Upper lobe of left lung (tissue), 6 donors: ENCODE results near the gene PHTF2. TPM values are rescaled to one million over a fixed set of nuclear protein-coding genes. Genes with fewer than 3 reads are reported as not detected.
"Not testable (repeated sequence)": the region's sequence is repeated elsewhere in the genome, so short reads cannot be mapped to it uniquely, and the experiment has no call there.

ENCODE experiments used
- ATAC-seq, 2 donors: fragments of 200-7000 bp; cut with Tn5 transposase; one replicate each; pipeline ENCODE4 v1.9.1; 2022; ENCODE audit warnings: mild to moderate bottlenecking in 2 of 2, moderate library complexity in 2 of 2; ENCODE audit not compliant: low FRiP score in 2 of 2
- DNase-seq, 2 donors: peaks; one replicate each; pipeline ENCODE4 v3.0.0-alpha.2; 2019 to 2020
- H3K27ac ChIP-seq, 4 donors: fragments of 200-600 bp; sonication (generic); one replicate each; pipeline ENCODE4 v1.5.1; 2016 to 2019
- H3K27me3 ChIP-seq, 4 donors: fragments of 200-600 bp; sonication (generic); one replicate each; pipeline ENCODE4 v1.5.1; 2017 to 2019
- H3K36me3 ChIP-seq, 4 donors: fragments of 200-600 bp; sonication (generic); one replicate each; pipeline ENCODE4 v1.5.1; 2016 to 2019
- H3K4me1 ChIP-seq, 4 donors: fragments of 200-600 bp; sonication (generic); one replicate each; pipeline ENCODE4 v1.5.1; 2018 to 2019
- H3K4me3 ChIP-seq, 4 donors: fragments of 200-600 bp; sonication (generic); one replicate each; pipeline ENCODE4 v1.5.1; 2017 to 2019; ENCODE audit warnings: mild to moderate bottlenecking in 2 of 4, moderate library complexity in 1 of 4
- H3K9me3 ChIP-seq, 4 donors: fragments of 200-600 bp; sonication (generic); one replicate each; pipeline ENCODE4 v1.5.1; 2018 to 2019
- CTCF ChIP-seq, 6 experiments: fragments of 450-650 bp in 4 of 6; fragments of 200-600 bp in 2 of 6; sonication (generic) in 2 of 6; IDR thresholded peaks; one replicate each; pipeline ENCODE4 v1.5.1; 2016 to 2019; ENCODE audit warnings: antibody characterized with exemption in 6 of 6
- EP300 ChIP-seq, 4 donors: sonication (generic); formaldehyde crosslinking; IDR thresholded peaks; one replicate each; pipeline ENCODE4 v1.5.1; 2017; ENCODE audit warnings: antibody characterized with exemption in 4 of 4, control low read depth in 2 of 4
- POLR2A ChIP-seq, 4 donors: fragments of 450-650 bp; IDR thresholded peaks; one replicate each; pipeline ENCODE4 v1.5.1; 2016 to 2017; ENCODE audit warnings: antibody characterized with exemption in 4 of 4, mild to moderate bottlenecking in 2 of 4
- POLR2AphosphoS5 ChIP-seq, 2 donors: sonication (generic); formaldehyde crosslinking; IDR thresholded peaks; one replicate each; pipeline ENCODE4 v1.5.1; 2017; ENCODE audit warnings: antibody characterized with exemption in 2 of 2
- WGBS, 2 donors: methylation state at CpG; one replicate each; pipeline ENCODE4 v1.1.5; 2017 to 2018; 5-methylcytosine and 5-hydroxymethylcytosine counted together
- total RNA-seq, 6 donors: library from RNA; depleted of rRNA in 4 of 6; stranded (reverse); fragments of >200 nt in 4 of 6; gene quantifications; one replicate each; pipeline versions ENCODE4 v1.1.0 to v1.2.1, GENCODE V29; 2016 to 2021
- donor health status: DM: no; HTN: no; CAD: no; lungs with moderate emphysema.
- donor health status: DM: no; HTN: yes; CAD: no; lungs with severe emphysema.

Gene PHTF2
- total RNA-seq, 6 donors from 2014 or later: 7.0 to 25.2 (median 14.7) TPM

- Histone ChIP-seq H3K9me3 (peaks cover 0 to 13% (median 6%) of the 10 kb centered on the region in 4 donors), H3K4me3 (no peak overlapping the region), H3K36me3 (no peaks in the 10 kb centered on the region), H3K27ac (no peak overlapping the region), H3K27me3 (no peaks in the 10 kb centered on the region), H3K4me1 (peaks cover 0 to 4% (median 0%) of the 10 kb centered on the region in 4 donors)
- ATAC-seq (no peak), DNase-seq (no peak)
- 94% methylated on average over 2 of the region's 2 CpGs for WGBS, 2 donors
- no peak for TF ChIP-seq POLR2AphosphoS5 (IDR thresholded peaks at IDR 0.05)
Observed at GRCh38 chr7:77826300-77826699, 27.7 kb downstream of the PHTF2 start.

- no peak for TF ChIP-seq EP300 (IDR thresholded peaks at IDR 0.05)
- TF ChIP-seq POLR2A (IDR thresholded peaks at IDR 0.05): no peak
Observed at GRCh38 chr7:77827999-77828398, 29.4 kb downstream of the PHTF2 start.

GRCh38 chr7:77830649-77831355 lies 32.2 kb downstream of the PHTF2 start:
- TF ChIP-seq CTCF (IDR thresholded peaks at IDR 0.05) (no peak), POLR2A (IDR thresholded peaks at IDR 0.05) (no peak), POLR2AphosphoS5 (IDR thresholded peaks at IDR 0.05) (no peak), EP300 (IDR thresholded peaks at IDR 0.05) (no peak)
- DNase-seq (no peak), ATAC-seq (no peak)
- H3K36me3 ChIP-seq: no peaks in the 10 kb centered on the region
- H3K27me3 ChIP-seq: no peaks in the 10 kb centered on the region
- H3K4me3 ChIP-seq: no peak overlapping the region
- no peaks in the 10 kb centered on the region for H3K9me3 ChIP-seq
- 86 to 88% methylated on average over 8 of the region's 8 CpGs for WGBS, 2 donors
- peaks cover 4 to 16% (median 7%) of the 10 kb centered on the region in 4 donors for H3K4me1 ChIP-seq
- H3K27ac ChIP-seq: no peak overlapping the region

More at GRCh38 chr7:77827999-77828398, 29.4 kb downstream of the PHTF2 start:
- no peaks in the 10 kb centered on the region for H3K9me3 ChIP-seq
- ATAC-seq (no peak), DNase-seq (no peak)
- H3K36me3 ChIP-seq: no peaks in the 10 kb centered on the region
- WGBS, 2 donors: 60 to 69% methylated on average over 2 of the region's 2 CpGs
- no peak overlapping the region for H3K27ac ChIP-seq
- H3K4me3 ChIP-seq: no peak overlapping the region
- no peaks in the 10 kb centered on the region for H3K27me3 ChIP-seq
- H3K4me1 ChIP-seq: peaks cover 0 to 4% (median 0%) of the 10 kb centered on the region in 4 donors

GRCh38 chr7:77831481-77831880 lies 32.9 kb downstream of the PHTF2 start:
- ATAC-seq: no peak
- Histone ChIP-seq H3K36me3 (no peaks in the 10 kb centered on the region), H3K9me3 (no peaks in the 10 kb centered on the region), H3K27ac (no peak overlapping the region), H3K4me1 (peaks cover 4 to 16% (median 7%) of the 10 kb centered on the region in 4 donors), H3K27me3 (no peaks in the 10 kb centered on the region), H3K4me3 (no peak overlapping the region)
- WGBS, 2 donors: 86 to 91% methylated on average over 7 of the region's 7 CpGs
- no peak for DNase-seq
- TF ChIP-seq POLR2AphosphoS5 (IDR thresholded peaks at IDR 0.05) (no peak), POLR2A (IDR thresholded peaks at IDR 0.05) (no peak), CTCF (IDR thresholded peaks at IDR 0.05) (no peak), EP300 (IDR thresholded peaks at IDR 0.05) (no peak)

- Histone ChIP-seq H3K9me3 (no peaks in the 10 kb centered on the region), H3K36me3 (no peaks in the 10 kb centered on the region), H3K4me3 (no peak overlapping the region), H3K4me1 (peaks cover 4 to 16% (median 7%) of the 10 kb centered on the region in 4 donors), H3K27ac (no peak overlapping the region), H3K27me3 (no peaks in the 10 kb centered on the region)
- DNase-seq (no peak), ATAC-seq (no peak)
- TF ChIP-seq POLR2A (IDR thresholded peaks at IDR 0.05) (no peak), POLR2AphosphoS5 (IDR thresholded peaks at IDR 0.05) (no peak), EP300 (IDR thresholded peaks at IDR 0.05) (no peak), CTCF (IDR thresholded peaks at IDR 0.05) (no peak)
- WGBS, 2 donors: 93 to 96% methylated on average over 1 of the region's 1 CpG
Observed at GRCh38 chr7:77831953-77832352, 33.4 kb downstream of the PHTF2 start.

GRCh38 chr7:77833136-77833535 lies 34.6 kb downstream of the PHTF2 start:
- H3K36me3 ChIP-seq: no peaks in the 10 kb centered on the region
- TF ChIP-seq POLR2A (IDR thresholded peaks at IDR 0.05): no peak
- no peak for TF ChIP-seq EP300 (IDR thresholded peaks at IDR 0.05)
- no peak for TF ChIP-seq CTCF (IDR thresholded peaks at IDR 0.05)
- TF ChIP-seq POLR2AphosphoS5 (IDR thresholded peaks at IDR 0.05): no peak
- ATAC-seq (no peak), DNase-seq (no peak)
- no peaks in the 10 kb centered on the region for H3K27me3 ChIP-seq
- H3K4me1 ChIP-seq: peaks cover 4 to 16% (median 7%) of the 10 kb centered on the region in 4 donors
- H3K9me3 ChIP-seq: no peaks in the 10 kb centered on the region
- no peak overlapping the region for H3K27ac ChIP-seq
- no peak overlapping the region for H3K4me3 ChIP-seq
- WGBS, 2 donors: 100% methylated on average over 1 of the region's 1 CpG

- not testable (repeated sequence) for H3K27ac ChIP-seq, H3K27me3 ChIP-seq, ATAC-seq, H3K9me3 ChIP-seq, H3K36me3 ChIP-seq, H3K4me3 ChIP-seq, DNase-seq
- H3K4me1 ChIP-seq: peaks cover 4 to 16% (median 9%) of the 10 kb centered on the region in 4 donors
- WGBS, 2 donors: 95 to 100% methylated on average over 2 of the region's 2 CpGs
Observed at GRCh38 chr7:77836425-77836824, 37.9 kb downstream of the PHTF2 start.
